HEK293 (cell line): ENCODE data around the gene TRMT1.

Experiments
- ATF2 ChIP-seq: fragments of 450-650 bp; formaldehyde crosslinking; IDR thresholded peaks from 2 replicates; pipeline ENCODE4 v1.5.1; 2016; ENCODE audit warnings: missing biosample characterization, missing genetic modification characterization, low read depth
- GLI4 ChIP-seq: fragments of 450-650 bp; formaldehyde crosslinking; IDR thresholded peaks from 2 replicates; pipeline ENCODE4 v1.5.1; 2016; ENCODE audit warnings: missing biosample characterization, missing genetic modification characterization
- IKZF3 ChIP-seq: fragments of 450-650 bp; IDR thresholded peaks from 2 replicates; pipeline ENCODE4 v1.5.0; 2018; ENCODE audit warnings: missing biosample characterization, mild to moderate bottlenecking, missing genetic modification characterization, moderate library complexity
- KLF16 ChIP-seq: fragments of 450-650 bp; formaldehyde crosslinking; IDR thresholded peaks from 2 replicates; pipeline ENCODE4 v1.5.1; 2017; ENCODE audit warnings: missing biosample characterization, missing genetic modification characterization
- PRDM10 ChIP-seq: fragments of 450-650 bp; formaldehyde crosslinking; IDR thresholded peaks from 2 replicates; pipeline ENCODE4 v1.5.1; 2016; ENCODE audit warnings: missing biosample characterization, missing genetic modification characterization
- WT1 ChIP-seq: fragments of 450-650 bp; formaldehyde crosslinking; IDR thresholded peaks from 2 replicates; pipeline ENCODE4 v1.5.1; 2016; ENCODE audit warnings: missing biosample characterization, missing genetic modification characterization
- YY1 ChIP-seq: fragments of 450-650 bp; formaldehyde crosslinking; IDR thresholded peaks from 2 replicates; pipeline ENCODE4 v1.5.1; 2018; ENCODE audit warnings: missing biosample characterization, missing genetic modification characterization
- YY2 ChIP-seq: fragments of 450-650 bp; formaldehyde crosslinking; IDR thresholded peaks from 2 replicates; pipeline ENCODE4 v1.5.1; 2016; ENCODE audit warnings: missing biosample characterization, missing genetic modification characterization
- ZBTB1 ChIP-seq: fragments of 450-650 bp; formaldehyde crosslinking; IDR thresholded peaks from 2 replicates; pipeline ENCODE4 v1.5.1; 2016; ENCODE audit warnings: missing biosample characterization, missing genetic modification characterization
- ZBTB7A ChIP-seq: fragments of 450-650 bp; formaldehyde crosslinking; IDR thresholded peaks from 2 replicates; pipeline ENCODE4 v1.5.1; 2016; ENCODE audit warnings: low read depth, missing biosample characterization, missing genetic modification characterization
- ZFHX2 ChIP-seq: fragments of 450-650 bp; formaldehyde crosslinking; conservative IDR thresholded peaks from 2 replicates; pipeline ENCODE4 v1.5.1; 2016; ENCODE audit warnings: missing biosample characterization, missing genetic modification characterization
- ZNF394 ChIP-seq: fragments of 450-650 bp; formaldehyde crosslinking; IDR thresholded peaks from 2 replicates; pipeline ENCODE4 v1.5.1; 2016; ENCODE audit warnings: missing biosample characterization, missing genetic modification characterization, mild to moderate bottlenecking, moderate library complexity, borderline replicate concordance
- ZNF416 ChIP-seq: fragments of 450-650 bp; formaldehyde crosslinking; IDR thresholded peaks from 2 replicates; pipeline ENCODE4 v1.5.1; 2016; ENCODE audit warnings: missing biosample characterization, missing genetic modification characterization
- ZNF501 ChIP-seq: fragments of 450-650 bp; formaldehyde crosslinking; IDR thresholded peaks from 2 replicates; pipeline ENCODE4 v1.5.1; 2016; ENCODE audit warnings: missing biosample characterization, missing genetic modification characterization
- ZNF513 ChIP-seq: fragments of 450-650 bp; IDR thresholded peaks from 2 replicates; pipeline ENCODE4 v1.5.1; 2018; ENCODE audit warnings: missing biosample characterization, missing genetic modification characterization
- ZNF555 ChIP-seq: fragments of 450-650 bp; formaldehyde crosslinking; conservative IDR thresholded peaks from 2 replicates; pipeline ENCODE4 v1.5.1; 2017; ENCODE audit warnings: missing biosample characterization, mild to moderate bottlenecking, missing genetic modification characterization, inconsistent platforms
- ZNF580 ChIP-seq: fragments of 450-650 bp; formaldehyde crosslinking; IDR thresholded peaks from 2 replicates; pipeline ENCODE4 v1.5.1; 2016; ENCODE audit warnings: missing biosample characterization, missing genetic modification characterization
- ZNF600 ChIP-seq: fragments of 450-650 bp; formaldehyde crosslinking; IDR thresholded peaks from 2 replicates; pipeline ENCODE4 v1.5.1; 2016; ENCODE audit warnings: missing biosample characterization, missing genetic modification characterization
- ZNF610 ChIP-seq: fragments of 450-650 bp; formaldehyde crosslinking; IDR thresholded peaks from 2 replicates; pipeline ENCODE4 v1.5.1; 2016; ENCODE audit warnings: missing biosample characterization, missing genetic modification characterization, borderline replicate concordance
- ZSCAN16 ChIP-seq: fragments of 450-650 bp; formaldehyde crosslinking; IDR thresholded peaks from 2 replicates; pipeline ENCODE4 v1.5.1; 2016; ENCODE audit warnings: missing biosample characterization, missing genetic modification characterization
- TF ChIP-seq, protein P1 (sequence below): fragments of 450-650 bp; formaldehyde crosslinking; IDR thresholded peaks from 2 replicates; pipeline ENCODE4 v1.5.1; 2016; ENCODE audit warnings: missing biosample characterization, missing genetic modification characterization

TRMT1 gene

GRCh38 chr19:13150931-13151604, 34.5 kb upstream of the TRMT1 start (continued):
- TF ChIP-seq ZNF416 (tag by site-specific recombination) (no peak), ZNF501 (0 out of 2 replicates have a peak, but pooled peaks have one; percentile 66), YY2 (tag by site-specific recombination) (0 out of 2 replicates have a peak, but pooled peaks have one; percentile 37), ZSCAN16 (tag by site-specific recombination) (peak; percentile 45; the same call in 1 of the 2 replicates), ZNF580 (tag by site-specific recombination) (peak; percentile 78), ZNF555 (no peak), ATF2 (tag by site-specific recombination) (no peak), IKZF3 (no peak), ZNF610 (peak; percentile 21; the same call in 1 of the 2 replicates), WT1 (peak; percentile 51), ZFHX2 (tag by site-specific recombination) (0 out of 2 replicates have a peak, but pooled peaks have one; percentile 20), ZNF600 (tag by site-specific recombination) (peak; percentile 76), YY1 (tag by site-specific recombination) (peak; percentile 56; the same call in 1 of the 2 replicates), ZBTB1 (tag by site-specific recombination) (0 out of 2 replicates have a peak, but pooled peaks have one; percentile 63), ZBTB7A (peak; percentile 94), KLF16 (tag by site-specific recombination) (peak; percentile 11; the same call in 1 of the 2 replicates), GLI4 (tag by site-specific recombination) (no peak), ZNF394 (tag by site-specific recombination) (no peak), ZNF513 (tag by site-specific recombination) (peak; percentile 36; the same call in 1 of the 2 replicates), PRDM10 (peak; percentile 87)
- TF ChIP-seq, protein P1, sequence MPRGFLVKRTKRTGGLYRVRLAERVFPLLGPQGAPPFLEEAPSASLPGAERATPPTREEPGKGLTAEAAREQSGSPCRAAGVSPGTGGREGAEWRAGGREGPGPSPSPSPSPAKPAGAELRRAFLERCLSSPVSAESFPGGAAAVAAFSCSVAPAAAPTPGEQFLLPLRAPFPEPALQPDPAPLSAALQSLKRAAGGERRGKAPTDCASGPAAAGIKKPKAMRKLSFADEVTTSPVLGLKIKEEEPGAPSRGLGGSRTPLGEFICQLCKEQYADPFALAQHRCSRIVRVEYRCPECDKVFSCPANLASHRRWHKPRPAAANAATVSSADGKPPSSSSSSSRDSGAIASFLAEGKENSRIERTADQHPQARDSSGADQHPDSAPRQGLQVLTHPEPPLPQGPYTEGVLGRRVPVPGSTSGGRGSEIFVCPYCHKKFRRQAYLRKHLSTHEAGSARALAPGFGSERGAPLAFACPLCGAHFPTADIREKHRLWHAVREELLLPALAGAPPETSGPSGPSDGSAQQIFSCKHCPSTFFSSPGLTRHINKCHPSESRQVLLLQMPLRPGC (tag by site-specific recombination) = 0 out of 2 replicates have a peak, but pooled peaks have one; percentile 21
